WERI-Rb-1 (cell line): ENCODE measurements around the gene SYNE2.
A peak's percentile ranks its signal among the peaks of the same experiment; 100 is the strongest.

ENCODE experiments used
- DNase-seq: peaks from one replicate; pipeline ENCODE4 v3.0.0-alpha.2; 2020
- H3K27ac ChIP-seq: fragments of 250-450 bp; sonication (Bioruptor Pico); 2 replicates; pipeline ENCODE4 v1.5.1; 2020; ENCODE audit warnings: mild to moderate bottlenecking, moderate library complexity
- H3K27me3 ChIP-seq: fragments of 250-450 bp; sonication (Bioruptor Pico); 2 replicates; pipeline ENCODE4 v1.5.1; 2021; ENCODE audit warnings: mild to moderate bottlenecking, low read depth, moderate library complexity; ENCODE audit not compliant: insufficient read depth, severe bottlenecking
- H3K36me3 ChIP-seq: fragments of 250-450 bp; sonication (Bioruptor Pico); 2 replicates; pipeline ENCODE4 v1.5.1; 2020; ENCODE audit warnings: mild to moderate bottlenecking, moderate library complexity
- H3K4me3 ChIP-seq: 2 replicates; pipeline ENCODE4 v1.5.1; 2011; ENCODE audit warnings: low read depth, mild to moderate bottlenecking, control low read depth, low read length
- H3K9me3 ChIP-seq: fragments of 250-450 bp; sonication (Bioruptor Pico); 2 replicates; pipeline ENCODE4 v1.5.1; 2021; ENCODE audit warnings: mild to moderate bottlenecking, moderate library complexity; ENCODE audit not compliant: severe bottlenecking
- TF ChIP-seq, protein P1 (sequence below): IDR thresholded peaks from 2 replicates; pipeline ENCODE4 v1.5.1; 2011; ENCODE audit warnings: low read depth, mild to moderate bottlenecking, control low read depth, inconsistent platforms, low read length

The SYNE2 gene

DNA sequence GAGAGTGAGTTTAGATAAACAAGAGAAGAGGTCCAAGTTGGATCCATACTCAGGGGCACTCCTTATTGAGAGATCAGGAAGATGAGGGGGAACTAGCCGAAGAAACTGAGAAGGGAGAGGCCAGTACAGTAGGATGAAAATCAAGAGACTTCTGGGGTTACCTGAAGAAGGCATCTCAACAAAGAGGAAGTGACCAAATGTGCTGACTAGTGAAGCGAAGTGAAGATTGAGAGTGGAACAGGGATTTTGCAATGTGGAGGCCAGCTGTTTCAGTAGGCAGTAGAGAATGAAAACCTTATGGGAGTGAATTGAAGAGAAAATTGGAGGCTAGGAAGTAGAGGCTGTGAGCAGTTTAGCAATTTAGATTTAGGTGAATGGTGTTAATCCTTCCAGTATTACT, 153.0 kb downstream of the SYNE2 start:
- Histone ChIP-seq H3K27ac (no peak overlapping the region), H3K36me3 (peaks cover 13% of the 10 kb centered on the region), H3K4me3 (no peak overlapping the region), H3K27me3 (no peaks in the 10 kb centered on the region), H3K9me3 (no peaks in the 10 kb centered on the region)
- DNase-seq, result no peak
- TF ChIP-seq, protein P1, sequence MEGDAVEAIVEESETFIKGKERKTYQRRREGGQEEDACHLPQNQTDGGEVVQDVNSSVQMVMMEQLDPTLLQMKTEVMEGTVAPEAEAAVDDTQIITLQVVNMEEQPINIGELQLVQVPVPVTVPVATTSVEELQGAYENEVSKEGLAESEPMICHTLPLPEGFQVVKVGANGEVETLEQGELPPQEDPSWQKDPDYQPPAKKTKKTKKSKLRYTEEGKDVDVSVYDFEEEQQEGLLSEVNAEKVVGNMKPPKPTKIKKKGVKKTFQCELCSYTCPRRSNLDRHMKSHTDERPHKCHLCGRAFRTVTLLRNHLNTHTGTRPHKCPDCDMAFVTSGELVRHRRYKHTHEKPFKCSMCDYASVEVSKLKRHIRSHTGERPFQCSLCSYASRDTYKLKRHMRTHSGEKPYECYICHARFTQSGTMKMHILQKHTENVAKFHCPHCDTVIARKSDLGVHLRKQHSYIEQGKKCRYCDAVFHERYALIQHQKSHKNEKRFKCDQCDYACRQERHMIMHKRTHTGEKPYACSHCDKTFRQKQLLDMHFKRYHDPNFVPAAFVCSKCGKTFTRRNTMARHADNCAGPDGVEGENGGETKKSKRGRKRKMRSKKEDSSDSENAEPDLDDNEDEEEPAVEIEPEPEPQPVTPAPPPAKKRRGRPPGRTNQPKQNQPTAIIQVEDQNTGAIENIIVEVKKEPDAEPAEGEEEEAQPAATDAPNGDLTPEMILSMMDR, result no peak

DNA sequence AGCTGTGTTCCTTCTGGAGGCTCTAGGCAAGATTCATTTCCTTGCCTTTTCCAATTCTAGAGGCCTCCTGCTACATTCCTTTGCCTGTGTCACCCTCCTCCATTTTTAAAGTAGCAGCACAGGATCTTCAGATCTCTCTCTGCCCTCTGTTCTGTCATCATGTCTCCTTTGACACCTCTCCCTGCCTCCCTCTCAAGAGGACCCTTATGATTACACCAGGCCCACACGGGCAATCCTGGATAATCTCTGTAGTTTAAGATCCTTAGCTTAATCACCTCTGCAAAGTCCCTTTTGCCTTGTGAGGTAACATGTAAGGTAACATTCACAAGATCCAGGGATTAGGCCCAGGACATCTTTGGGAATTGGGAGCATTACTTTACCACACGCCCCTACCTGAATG, 155.2 kb downstream of the SYNE2 start:
- Histone ChIP-seq H3K36me3 (peaks cover 25% of the 10 kb centered on the region), H3K27ac (no peak overlapping the region; the same call in 1 of the 2 replicates)

DNA sequence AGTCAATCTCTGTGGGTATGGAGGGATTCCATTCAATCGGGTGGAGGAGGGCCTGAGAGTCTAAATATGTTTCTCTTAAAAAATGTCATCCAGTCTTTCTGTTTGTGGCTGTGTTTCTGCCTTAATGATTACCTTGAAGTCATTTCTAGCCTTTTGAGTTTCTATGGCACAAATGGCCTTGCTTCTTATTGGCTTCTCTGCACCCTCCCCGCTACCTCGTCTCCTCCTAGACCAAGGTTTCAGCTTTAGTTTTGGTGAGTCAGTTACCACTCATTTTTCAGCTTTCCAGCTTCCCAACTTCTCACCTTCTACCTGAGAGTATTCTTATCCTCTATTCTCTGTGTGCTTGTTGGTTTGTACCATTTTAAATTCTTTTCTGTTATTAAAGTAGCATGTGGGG, 159.2 kb downstream of the SYNE2 start:
- H3K4me3 ChIP-seq, result no peak overlapping the region
- peaks cover 3% of the 10 kb centered on the region for H3K9me3 ChIP-seq
- TF ChIP-seq, protein P1, result no peak
- DNase-seq, result no peak
- peaks cover 21% of the 10 kb centered on the region for H3K36me3 ChIP-seq
- no peaks in the 10 kb centered on the region for H3K27me3 ChIP-seq
- no peak overlapping the region for H3K27ac ChIP-seq

More for the DNA sequence above, 155.2 kb downstream of the SYNE2 start:
- Histone ChIP-seq H3K9me3 (no peaks in the 10 kb centered on the region), H3K27me3 (no peaks in the 10 kb centered on the region), H3K4me3 (no peak overlapping the region)
- TF ChIP-seq, protein P1, result no peak
- peak; percentile 76 for DNase-seq

DNA sequence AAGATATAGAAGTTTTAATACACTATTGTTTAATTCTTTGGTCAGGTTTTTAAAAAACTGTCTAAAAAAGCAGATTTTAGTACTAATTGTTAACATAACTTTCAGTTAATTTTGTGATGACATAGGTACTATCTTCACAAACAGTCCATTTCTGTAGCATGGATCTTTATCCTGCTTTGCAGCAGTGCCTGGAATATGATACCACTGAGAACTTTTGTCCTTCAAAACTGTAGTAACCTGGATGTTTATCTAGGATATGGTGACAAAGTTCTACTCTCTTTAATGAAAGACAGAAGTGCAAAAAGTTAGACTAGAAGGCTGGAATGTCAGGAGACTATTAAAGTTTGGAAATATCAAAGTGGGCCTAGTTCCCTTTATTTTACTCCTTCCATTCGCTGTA, 159.9 kb downstream of the SYNE2 start:
- no peaks in the 10 kb centered on the region for H3K27me3 ChIP-seq
- DNase-seq, result no peak
- TF ChIP-seq, protein P1, result no peak
- H3K9me3 ChIP-seq, result peaks cover 3% of the 10 kb centered on the region
- H3K36me3 ChIP-seq, result peaks cover 26% of the 10 kb centered on the region
- H3K27ac ChIP-seq, result no peak overlapping the region
- no peak overlapping the region for H3K4me3 ChIP-seq

DNA sequence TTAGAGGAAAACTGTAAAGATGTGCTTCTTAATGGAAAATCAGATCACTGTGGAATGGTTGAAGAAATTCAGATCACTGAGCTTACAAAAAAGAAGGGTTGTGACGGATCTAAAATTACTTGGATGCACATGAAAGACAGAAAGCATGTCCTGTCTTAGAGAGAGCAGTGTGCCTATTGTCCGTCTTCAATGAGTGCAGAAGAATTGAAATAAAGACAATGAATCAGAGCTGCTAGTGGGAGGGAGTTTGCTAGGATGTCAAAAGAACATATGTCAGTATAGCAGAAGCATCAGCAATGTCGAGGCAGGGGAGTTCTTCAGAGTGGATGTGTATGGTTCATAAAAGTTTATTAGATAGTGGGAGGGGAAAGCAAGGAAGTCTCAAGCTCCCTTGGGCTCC, 172.7 kb downstream of the SYNE2 start:
- TF ChIP-seq, protein P1, result no peak
- no peaks in the 10 kb centered on the region for H3K9me3 ChIP-seq
- H3K27me3 ChIP-seq, result no peaks in the 10 kb centered on the region
- no peak overlapping the region for H3K27ac ChIP-seq
- no peak overlapping the region for H3K4me3 ChIP-seq
- H3K36me3 ChIP-seq, result peaks cover 86% of the 10 kb centered on the region
- no peak for DNase-seq

DNA sequence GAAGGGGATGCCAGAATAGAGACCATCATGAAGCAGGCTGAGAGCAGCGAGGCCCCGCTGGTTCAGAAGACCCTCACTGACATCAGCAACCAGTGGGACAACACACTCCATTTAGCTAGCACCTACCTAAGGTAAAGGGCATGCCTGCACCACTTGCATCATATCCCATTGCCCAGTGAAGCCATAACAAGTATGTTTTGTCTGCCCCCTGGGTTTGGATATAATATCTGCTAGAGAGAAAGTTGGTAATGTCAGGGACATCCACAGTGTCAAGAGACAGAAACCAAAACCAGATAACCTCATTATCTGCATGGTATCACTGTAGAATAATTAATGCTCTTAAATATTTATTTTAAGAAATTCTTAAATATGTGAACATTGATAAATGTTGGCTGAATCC, 173.8 kb downstream of the SYNE2 start:
- Histone ChIP-seq H3K27me3 (no peaks in the 10 kb centered on the region), H3K27ac (no peak overlapping the region), H3K36me3 (peaks cover 88% of the 10 kb centered on the region), H3K9me3 (no peaks in the 10 kb centered on the region), H3K4me3 (no peak overlapping the region)
- no peak for DNase-seq
- TF ChIP-seq, protein P1, result no peak
